Vagina (tissue), 2 donors: ENCODE measurements around the gene FUT6.

Source experiments
- CTCF ChIP-seq, 3 experiments: fragments of 450-650 bp in 2 of 3; fragments of 200-600 bp in 1 of 3; sonication (generic) in 1 of 3; IDR thresholded peaks; one replicate each; pipeline ENCODE4 v1.5.1; 2017 to 2019; ENCODE audit warnings: antibody characterized with exemption in 3 of 3, mild to moderate bottlenecking in 2 of 3, moderate library complexity in 2 of 3
- POLR2A ChIP-seq, 2 donors: fragments of 450-650 bp; IDR thresholded peaks; one replicate each; pipeline ENCODE4 v1.6.1; 2017; ENCODE audit warnings: antibody characterized with exemption in 2 of 2, mild to moderate bottlenecking in 2 of 2, moderate library complexity in 2 of 2
- POLR2AphosphoS5 ChIP-seq, 2 donors: sonication (generic); formaldehyde crosslinking; IDR thresholded peaks; one replicate each; pipeline ENCODE4 v1.9.0; 2017; ENCODE audit warnings: antibody characterized with exemption in 2 of 2, mild to moderate bottlenecking in 2 of 2, low read depth in 1 of 2; ENCODE audit not compliant: insufficient read depth in 1 of 2

- TF ChIP-seq POLR2A (IDR thresholded peaks at IDR 0.05) = no peak
- no peak for TF ChIP-seq CTCF (IDR thresholded peaks at IDR 0.05)
- no peak for TF ChIP-seq POLR2AphosphoS5 (IDR thresholded peaks at IDR 0.05; ENCODE audit: insufficient read depth in 1 of 2, low read depth in 1 of 2)
These were observed 15.8 kb downstream of the FUT6 start for GRCh38 chr19:5823579-5824281.
